Keratinocyte (primary cell): ENCODE results near the gene SLC30A3. TPM values are rescaled to one million over a fixed set of nuclear protein-coding genes. Genes with fewer than 3 reads are reported as not detected.

Experiments
- DNase-seq: peaks from one replicate; pipeline ENCODE4 v3.0.0-alpha.2; 2011; ENCODE audit warnings: low read depth, missing footprints, low spot score
- FAIRE-seq: peaks from 2 replicates; lab custom pipeline; 2011; peaks lifted over from hg19 to GRCh38; lab: Jason Lieb, UNC
- H2AFZ ChIP-seq: 2 replicates; pipeline ENCODE4 v1.6.0; 2012; ENCODE audit warnings: low read length, control low read depth, inconsistent platforms; ENCODE audit not compliant: control insufficient read depth
- H3K27ac ChIP-seq: 2 replicates; pipeline ENCODE4 v1.5.1; 2011; ENCODE audit warnings: low read length; ENCODE audit not compliant: control insufficient read depth, insufficient read depth
- H3K27me3 ChIP-seq: 3 replicates; pipeline ENCODE4 v1.6.0; 2011; ENCODE audit warnings: low read length; ENCODE audit not compliant: control insufficient read depth, insufficient read depth; ENCODE audit errors: extremely low read depth
- H3K36me3 ChIP-seq, 2 experiments: 2 replicates in 1 of 2; 3 replicates in 1 of 2; pipeline ENCODE4 v1.5.1; 2011; ENCODE audit warnings: low read length in 2 of 2, mild to moderate bottlenecking in 1 of 2; ENCODE audit not compliant: control insufficient read depth in 2 of 2, insufficient read depth in 2 of 2; ENCODE audit errors: extremely low read depth in 1 of 2
- H3K4me1 ChIP-seq: 3 replicates; pipeline ENCODE4 v1.5.1; 2011; ENCODE audit warnings: low read length; ENCODE audit not compliant: control insufficient read depth, insufficient read depth; ENCODE audit errors: extremely low read depth
- H3K4me2 ChIP-seq: 3 replicates; pipeline ENCODE4 v1.6.0; 2011; ENCODE audit warnings: low read depth, low read length; ENCODE audit not compliant: control insufficient read depth, insufficient read depth; ENCODE audit errors: extremely low read depth
- H3K4me3 ChIP-seq, 3 experiments: fragments of 200-600 bp in 1 of 3; sonication (generic) in 1 of 3; 2 replicates in 2 of 3; 3 replicates in 1 of 3; pipeline ENCODE4 v1.5.1; 2011 to 2016; ENCODE audit warnings: low read length in 3 of 3, mild to moderate bottlenecking in 3 of 3, control low read depth in 2 of 3, inconsistent platforms in 1 of 3, low read depth in 1 of 3, mixed read lengths in 1 of 3, mixed run types in 1 of 3, moderate library complexity in 1 of 3; ENCODE audit not compliant: control insufficient read depth in 2 of 3, insufficient read depth in 2 of 3; ENCODE audit errors: extremely low read depth in 1 of 3
- H3K79me2 ChIP-seq: 2 replicates; pipeline ENCODE4 v1.6.0; 2012; ENCODE audit warnings: low read length; ENCODE audit not compliant: control insufficient read depth, insufficient read depth
- H3K9ac ChIP-seq: 3 replicates; pipeline ENCODE4 v1.6.0; 2011; ENCODE audit warnings: low read length; ENCODE audit not compliant: control insufficient read depth, insufficient read depth; ENCODE audit errors: extremely low read depth
- H3K9me1 ChIP-seq: 3 replicates; pipeline ENCODE4 v1.6.0; 2011; ENCODE audit warnings: low read length; ENCODE audit not compliant: control insufficient read depth, insufficient read depth; ENCODE audit errors: extremely low read depth
- H3K9me3 ChIP-seq: 2 replicates; pipeline ENCODE4 v1.5.1; 2012; ENCODE audit warnings: low read depth, low read length; ENCODE audit not compliant: control insufficient read depth
- H4K20me1 ChIP-seq: 3 replicates; pipeline ENCODE4 v1.6.0; 2011; ENCODE audit warnings: low read length; ENCODE audit not compliant: control insufficient read depth, insufficient read depth; ENCODE audit errors: extremely low read depth
- EZH2 ChIP-seq: IDR thresholded peaks from one replicate; pipeline ENCODE4 v1.6.1; 2012; ENCODE audit warnings: inconsistent platforms, mild to moderate bottlenecking, low read length, moderate library complexity
- dilution Hi-C: fragments of 300-500 bp; cut with MboI; formaldehyde crosslinking; loops from one replicate; pipeline ENCODE4 v1.7.0; 2020; ENCODE audit warnings: low sequenced_read_pairs; ENCODE audit not compliant: extremely low pct_ligation_motif_present
- polyA plus RNA-seq, 5 experiments: library from polyadenylated mRNA; depleted of rRNA in 3 of 5; stranded (reverse) in 3 of 5; stranded (forward) in 1 of 5; unstranded in 1 of 5; fragments of >200 nt; gene quantifications; 1 replicate in 1 of 5; 2 replicates in 3 of 5; 3 replicates in 1 of 5; pipeline versions ENCODE4 v1.2.1 to v1.2.3, GENCODE V29; 2011 to 2012; ENCODE audit warnings: missing spikeins in 2 of 5, low read depth in 1 of 5, low replicate concordance in 1 of 5
- TF ChIP-seq, protein P1 (sequence below), 3 experiments: IDR thresholded peaks in 1 of 3; conservative IDR thresholded peaks in 1 of 3; optimal IDR thresholded peaks in 1 of 3; 2 replicates in 2 of 3; 3 replicates in 1 of 3; pipeline versions ENCODE3 to v1.5.1; 2011; ENCODE audit warnings: low read length in 3 of 3, mild to moderate bottlenecking in 3 of 3, moderate library complexity in 2 of 3, control low read depth in 1 of 3, inconsistent platforms in 1 of 3; ENCODE audit not compliant: insufficient read depth in 2 of 3; ENCODE audit errors: extremely low read depth in 1 of 3

The SLC30A3 gene
- polyA plus RNA-seq, 1 donor (not counting 4 experiments of a cell fraction or from before 2014, with no cell fraction given): not detected

DNA sequence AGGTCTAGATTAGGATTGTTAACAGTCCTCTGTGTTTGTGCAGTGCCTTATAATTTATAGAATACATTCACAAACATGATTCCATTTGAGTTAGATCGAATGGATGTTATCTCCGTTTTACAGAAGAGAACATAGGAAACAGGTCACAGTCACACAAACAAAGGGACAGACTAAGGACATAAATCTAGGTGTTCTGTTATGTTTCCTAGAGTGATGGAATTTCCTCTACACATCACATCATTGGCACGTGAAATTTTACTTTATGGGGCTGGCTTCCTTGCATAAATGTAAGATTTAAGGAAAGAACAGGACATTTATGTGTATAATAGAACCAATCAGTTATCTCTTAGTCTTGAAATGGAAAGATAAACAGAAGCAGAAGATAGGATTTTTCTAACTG lies 25.8 kb upstream of the SLC30A3 start:
- Histone ChIP-seq H3K4me1 (peaks cover 6% of the 10 kb centered on the region), H4K20me1 (no peaks in the 10 kb centered on the region), H3K27me3 (peaks cover 18% of the 10 kb centered on the region), H3K4me3 (no peak overlapping the region), H3K79me2 (no peaks in the 10 kb centered on the region), H3K36me3 (no peaks in the 10 kb centered on the region), H3K27ac (no peak overlapping the region), H3K4me2 (no peak overlapping the region), H3K9ac (no peak overlapping the region), H3K9me1 (no peaks in the 10 kb centered on the region), H3K9me3 (no peaks in the 10 kb centered on the region), H2AFZ (no peak overlapping the region)
- dilution Hi-C loops: no loop called here
- FAIRE-seq (no peak), DNase-seq (no peak)
- TF ChIP-seq EZH2: no peak
- TF ChIP-seq, protein P1, sequence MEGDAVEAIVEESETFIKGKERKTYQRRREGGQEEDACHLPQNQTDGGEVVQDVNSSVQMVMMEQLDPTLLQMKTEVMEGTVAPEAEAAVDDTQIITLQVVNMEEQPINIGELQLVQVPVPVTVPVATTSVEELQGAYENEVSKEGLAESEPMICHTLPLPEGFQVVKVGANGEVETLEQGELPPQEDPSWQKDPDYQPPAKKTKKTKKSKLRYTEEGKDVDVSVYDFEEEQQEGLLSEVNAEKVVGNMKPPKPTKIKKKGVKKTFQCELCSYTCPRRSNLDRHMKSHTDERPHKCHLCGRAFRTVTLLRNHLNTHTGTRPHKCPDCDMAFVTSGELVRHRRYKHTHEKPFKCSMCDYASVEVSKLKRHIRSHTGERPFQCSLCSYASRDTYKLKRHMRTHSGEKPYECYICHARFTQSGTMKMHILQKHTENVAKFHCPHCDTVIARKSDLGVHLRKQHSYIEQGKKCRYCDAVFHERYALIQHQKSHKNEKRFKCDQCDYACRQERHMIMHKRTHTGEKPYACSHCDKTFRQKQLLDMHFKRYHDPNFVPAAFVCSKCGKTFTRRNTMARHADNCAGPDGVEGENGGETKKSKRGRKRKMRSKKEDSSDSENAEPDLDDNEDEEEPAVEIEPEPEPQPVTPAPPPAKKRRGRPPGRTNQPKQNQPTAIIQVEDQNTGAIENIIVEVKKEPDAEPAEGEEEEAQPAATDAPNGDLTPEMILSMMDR (optimal IDR thresholded peaks at IDR 0.05 in 1 of 3, IDR thresholded peaks at IDR 0.05 in 1 of 3, conservative IDR thresholded peaks at IDR 0.05 in 1 of 3; ENCODE audit: extremely low read depth in 1 of 3, insufficient read depth in 2 of 3, low read length in 3 of 3): no peak

GRCh38 chr2:27285481-27285880 lies 22.6 kb upstream of the SLC30A3 start:
- FAIRE-seq (no peak), DNase-seq (no peak)
- Histone ChIP-seq H2AFZ (no peak overlapping the region), H3K4me2 (no peak overlapping the region), H3K27me3 (peaks cover 23% of the 10 kb centered on the region), H3K4me3 (no peak overlapping the region), H3K27ac (no peak overlapping the region), H3K9me1 (no peaks in the 10 kb centered on the region), H3K36me3 (no peaks in the 10 kb centered on the region), H3K9ac (no peak overlapping the region), H3K79me2 (no peaks in the 10 kb centered on the region), H3K4me1 (no peaks in the 10 kb centered on the region), H3K9me3 (no peaks in the 10 kb centered on the region), H4K20me1 (no peaks in the 10 kb centered on the region)
- dilution Hi-C loops: no loop called here
- no peak for TF ChIP-seq EZH2
- TF ChIP-seq, protein P1 (optimal IDR thresholded peaks at IDR 0.05 in 1 of 3, IDR thresholded peaks at IDR 0.05 in 1 of 3, conservative IDR thresholded peaks at IDR 0.05 in 1 of 3; ENCODE audit: extremely low read depth in 1 of 3, insufficient read depth in 2 of 3, low read length in 3 of 3): no peak
